Lower leg skin (tissue), 4 donors: ENCODE measurements around the gene ZC3H10. TPM values are rescaled to one million over a fixed set of nuclear protein-coding genes. Genes with fewer than 3 reads are reported as not detected.

Experiments used
- DNase-seq, 2 donors: peaks; one replicate each; pipeline ENCODE4 v3.0.0-alpha.2; 2019; ENCODE audit warnings: low spot score in 2 of 2
- H3K4me3 ChIP-seq: fragments of 200-600 bp; sonication (generic); 2 replicates; pipeline ENCODE4 v1.5.1; 2017; ENCODE audit warnings: mild to moderate bottlenecking, low read depth; ENCODE audit not compliant: poor library complexity, severe bottlenecking
- POLR2A ChIP-seq, 2 donors: fragments of 450-650 bp; IDR thresholded peaks; one replicate each; pipeline ENCODE4 v1.6.1; 2016 to 2017; ENCODE audit warnings: antibody characterized with exemption in 2 of 2, mild to moderate bottlenecking in 1 of 2, moderate library complexity in 1 of 2
- WGBS, 2 donors: methylation state at CpG; one replicate each; pipeline ENCODE4 v1.1.5; 2018; 5-methylcytosine and 5-hydroxymethylcytosine counted together
- intact Hi-C: fragments of 100-400 bp; cut with DNase I; formaldehyde crosslinking; loops from one replicate; pipeline ENCODE4 v1.15.0; 2023; ENCODE audit warnings: low total_unique reads
- total RNA-seq, 4 donors: library from RNA; depleted of rRNA; stranded (reverse); fragments of >200 nt; gene quantifications; one replicate each; pipeline ENCODE4 v1.1.0, GENCODE V29; 2016
- TF ChIP-seq, protein P1 (sequence below), 3 donors: fragments of 450-650 bp; IDR thresholded peaks; one replicate each; pipeline ENCODE4 v1.5.1; 2016; ENCODE audit warnings: antibody characterized with exemption in 3 of 3, mild to moderate bottlenecking in 3 of 3, moderate library complexity in 2 of 3

Gene ZC3H10
- total RNA-seq, 4 donors from 2014 or later = 3.4 to 4.4 (median 3.7) TPM

DNA sequence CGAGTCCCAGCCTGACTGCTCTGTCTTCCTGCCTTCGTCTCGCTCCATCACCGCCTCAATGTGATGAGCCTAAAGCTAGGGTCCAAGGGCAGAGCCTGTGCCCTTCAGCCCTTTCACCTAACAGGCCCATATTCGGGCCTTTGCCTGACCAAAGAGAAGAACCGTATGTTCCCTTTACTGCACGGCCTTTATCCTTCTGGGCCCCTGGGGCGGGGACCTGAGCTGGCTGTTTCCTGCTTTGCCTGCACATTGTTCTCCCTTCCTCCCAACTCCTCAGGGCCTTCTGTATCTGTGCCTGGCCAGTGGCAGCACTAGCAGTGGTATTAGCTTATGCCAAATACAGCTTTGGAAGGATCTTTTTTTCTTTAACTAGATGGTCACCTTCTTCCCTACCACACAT is 25.8 kb downstream of the ZC3H10 start:
- DNase-seq = no peak
- WGBS, 2 donors = 68 to 81% methylated on average over 8 of the region's 8 CpGs
- no peak overlapping the region for H3K4me3 ChIP-seq
- intact Hi-C loops = no loop called here
- TF ChIP-seq, protein P1, sequence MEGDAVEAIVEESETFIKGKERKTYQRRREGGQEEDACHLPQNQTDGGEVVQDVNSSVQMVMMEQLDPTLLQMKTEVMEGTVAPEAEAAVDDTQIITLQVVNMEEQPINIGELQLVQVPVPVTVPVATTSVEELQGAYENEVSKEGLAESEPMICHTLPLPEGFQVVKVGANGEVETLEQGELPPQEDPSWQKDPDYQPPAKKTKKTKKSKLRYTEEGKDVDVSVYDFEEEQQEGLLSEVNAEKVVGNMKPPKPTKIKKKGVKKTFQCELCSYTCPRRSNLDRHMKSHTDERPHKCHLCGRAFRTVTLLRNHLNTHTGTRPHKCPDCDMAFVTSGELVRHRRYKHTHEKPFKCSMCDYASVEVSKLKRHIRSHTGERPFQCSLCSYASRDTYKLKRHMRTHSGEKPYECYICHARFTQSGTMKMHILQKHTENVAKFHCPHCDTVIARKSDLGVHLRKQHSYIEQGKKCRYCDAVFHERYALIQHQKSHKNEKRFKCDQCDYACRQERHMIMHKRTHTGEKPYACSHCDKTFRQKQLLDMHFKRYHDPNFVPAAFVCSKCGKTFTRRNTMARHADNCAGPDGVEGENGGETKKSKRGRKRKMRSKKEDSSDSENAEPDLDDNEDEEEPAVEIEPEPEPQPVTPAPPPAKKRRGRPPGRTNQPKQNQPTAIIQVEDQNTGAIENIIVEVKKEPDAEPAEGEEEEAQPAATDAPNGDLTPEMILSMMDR (IDR thresholded peaks at IDR 0.05) = no peak
- no peak for TF ChIP-seq POLR2A (IDR thresholded peaks at IDR 0.05)

DNA sequence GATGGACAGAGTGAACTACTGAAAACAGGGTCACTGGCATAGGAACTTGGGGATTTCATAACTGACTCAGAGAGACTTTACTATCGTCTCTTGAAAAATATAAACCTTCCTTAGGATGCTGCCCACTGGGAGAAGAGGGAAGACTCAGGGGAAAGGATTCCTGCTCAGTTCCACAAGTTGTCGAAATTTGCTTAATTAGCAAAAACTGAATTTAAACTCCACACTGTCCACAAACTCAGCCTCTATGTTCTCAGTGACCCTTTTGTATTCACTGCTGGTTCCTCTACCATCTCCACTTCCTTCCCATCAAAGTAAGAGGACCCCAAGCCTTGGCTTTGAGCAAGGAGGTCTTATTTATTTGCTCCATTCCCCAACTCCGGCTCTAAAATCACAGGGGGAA is 27.2 kb downstream of the ZC3H10 start:
- TF ChIP-seq, protein P1 (IDR thresholded peaks at IDR 0.05) = no peak
- no peak for TF ChIP-seq POLR2A (IDR thresholded peaks at IDR 0.05)
- no peak for DNase-seq
- H3K4me3 ChIP-seq = no peak overlapping the region
- intact Hi-C loops = no loop called here
- WGBS, 2 donors = 81 to 86% methylated on average over 3 of the region's 3 CpGs

GRCh38 chr12:56146492-56147460 is 28.7 kb downstream of the ZC3H10 start:
- intact Hi-C loops = no loop called here
- 64 to 65% methylated on average over 13 of the region's 13 CpGs for WGBS, 2 donors
- no peak for DNase-seq
- TF ChIP-seq, protein P1 (IDR thresholded peaks at IDR 0.05) = no peak
- H3K4me3 ChIP-seq = no peak overlapping the region

GRCh38 chr12:56150563-56150962 is 32.5 kb downstream of the ZC3H10 start:
- WGBS, 2 donors = 61 to 64% methylated on average over 3 of the region's 3 CpGs
- no peak overlapping the region for H3K4me3 ChIP-seq
- TF ChIP-seq, protein P1 (IDR thresholded peaks at IDR 0.05) = no peak
- no peak for TF ChIP-seq POLR2A (IDR thresholded peaks at IDR 0.05)
- no peak for DNase-seq
- intact Hi-C loops = no loop called here

DNA sequence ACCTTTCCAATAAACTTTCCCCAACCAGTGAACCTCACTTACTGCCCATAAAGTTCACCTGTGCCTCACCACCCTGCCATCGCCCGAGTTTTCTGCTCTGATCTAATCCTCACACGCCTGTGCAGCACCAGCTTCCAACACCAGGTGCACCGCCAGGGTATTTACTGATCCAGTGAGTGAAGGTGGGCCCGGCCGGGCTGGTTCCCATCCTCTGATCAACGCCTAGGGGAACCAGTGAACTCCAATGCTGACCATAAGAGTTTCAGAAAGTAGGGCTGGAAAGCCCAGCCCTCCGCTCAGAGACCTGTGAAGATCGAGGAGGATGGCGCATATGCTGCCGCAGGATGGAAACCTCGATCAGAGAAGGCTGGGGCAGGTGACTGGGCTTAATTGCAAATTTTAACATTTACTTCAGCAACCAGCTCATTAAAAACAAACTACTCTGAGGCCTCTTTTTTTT is 33.6 kb downstream of the ZC3H10 start:
- intact Hi-C loops = no loop called here
- no peak for TF ChIP-seq POLR2A (IDR thresholded peaks at IDR 0.05)
- TF ChIP-seq, protein P1 (IDR thresholded peaks at IDR 0.05) = no peak
- peak overlapping the region; percentile 49 for H3K4me3 ChIP-seq
- WGBS, 2 donors = 6 to 14% methylated on average over 12 of the region's 12 CpGs
- DNase-seq = peak; percentile 56 to 91
